Testis (tissue), 2 donors: ENCODE data around the gene KIAA1958.

Experiments
- POLR2A ChIP-seq: fragments of 450-650 bp; IDR thresholded peaks from one replicate; pipeline ENCODE4 v1.6.1; 2017; ENCODE audit warnings: antibody characterized with exemption, mild to moderate bottlenecking, moderate library complexity
- TF ChIP-seq, protein P1 (sequence below), 3 experiments: fragments of 450-650 bp in 2 of 3; fragments of 200-600 bp in 1 of 3; sonication (generic) in 1 of 3; IDR thresholded peaks; one replicate each; pipeline ENCODE4 v1.5.1; 2016 to 2019; ENCODE audit warnings: antibody characterized with exemption in 3 of 3, mild to moderate bottlenecking in 2 of 3, moderate library complexity in 1 of 3

DNA sequence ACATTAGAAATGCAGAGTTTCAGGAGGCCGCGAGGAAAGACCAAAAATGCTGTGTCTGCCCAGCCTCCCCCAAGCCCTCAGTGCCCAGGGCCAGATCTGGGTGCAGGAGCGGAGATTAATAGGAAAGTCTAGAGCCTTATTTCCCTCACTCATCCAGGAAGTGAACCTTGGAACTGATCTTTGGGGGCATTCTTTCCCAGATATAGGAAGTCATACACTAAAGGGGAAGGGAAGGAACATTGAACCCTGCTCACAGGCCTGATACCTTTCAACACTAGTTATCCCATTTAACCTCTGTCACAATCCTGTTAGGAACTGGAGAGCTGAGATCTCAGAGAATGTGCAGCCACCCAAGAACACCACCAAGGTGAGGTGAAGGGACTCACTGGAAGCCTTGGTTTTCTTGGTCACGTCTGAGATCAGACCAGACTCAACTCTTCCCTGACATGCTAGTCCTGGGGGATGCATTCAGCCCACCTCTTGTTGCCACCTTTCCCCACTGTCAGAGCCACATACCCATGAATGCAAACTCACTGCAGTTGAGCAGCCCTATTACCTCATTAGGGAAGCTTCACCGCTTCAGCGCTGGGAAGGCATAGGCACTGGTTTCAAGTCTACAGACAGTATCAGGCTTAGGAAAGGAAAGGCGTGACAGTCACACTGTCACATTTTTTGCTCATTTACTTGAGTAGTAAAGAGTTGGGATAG lies 95.0 kb downstream of the KIAA1958 start:
- TF ChIP-seq, protein P1, sequence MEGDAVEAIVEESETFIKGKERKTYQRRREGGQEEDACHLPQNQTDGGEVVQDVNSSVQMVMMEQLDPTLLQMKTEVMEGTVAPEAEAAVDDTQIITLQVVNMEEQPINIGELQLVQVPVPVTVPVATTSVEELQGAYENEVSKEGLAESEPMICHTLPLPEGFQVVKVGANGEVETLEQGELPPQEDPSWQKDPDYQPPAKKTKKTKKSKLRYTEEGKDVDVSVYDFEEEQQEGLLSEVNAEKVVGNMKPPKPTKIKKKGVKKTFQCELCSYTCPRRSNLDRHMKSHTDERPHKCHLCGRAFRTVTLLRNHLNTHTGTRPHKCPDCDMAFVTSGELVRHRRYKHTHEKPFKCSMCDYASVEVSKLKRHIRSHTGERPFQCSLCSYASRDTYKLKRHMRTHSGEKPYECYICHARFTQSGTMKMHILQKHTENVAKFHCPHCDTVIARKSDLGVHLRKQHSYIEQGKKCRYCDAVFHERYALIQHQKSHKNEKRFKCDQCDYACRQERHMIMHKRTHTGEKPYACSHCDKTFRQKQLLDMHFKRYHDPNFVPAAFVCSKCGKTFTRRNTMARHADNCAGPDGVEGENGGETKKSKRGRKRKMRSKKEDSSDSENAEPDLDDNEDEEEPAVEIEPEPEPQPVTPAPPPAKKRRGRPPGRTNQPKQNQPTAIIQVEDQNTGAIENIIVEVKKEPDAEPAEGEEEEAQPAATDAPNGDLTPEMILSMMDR (IDR thresholded peaks at IDR 0.05) = no peak
- TF ChIP-seq POLR2A = no peak
